ENCODE measurements around the gene IVD. TPM values are rescaled to one million over a fixed set of nuclear protein-coding genes. Genes with fewer than 3 reads are reported as not detected.

The IVD gene
- 11.3 to 13.1 TPM (median 12.7 TPM) in 5 replicates for total RNA-seq (2022; extraction: Qiagen RNA extraction; ENCODE audit: low read depth)

GRCh38 chr15:40405501-40406381, at the start of gene IVD:
Gene IVD (plus strand): TSS chr15:40405795. CDS start chr15:40405828, 33 bp downstream.

GRCh38 chr15:40357723-40358470, 47.7 kb upstream of the IVD start, which contains the start of gene DISP2:
Gene DISP2 (plus strand): TSS chr15:40358219. CDS start chr15:40358322, 103 bp downstream.

GRCh38 chr15:40382580-40383456, 22.8 kb upstream of the IVD start, which contains the start of gene KNSTRN:
Gene KNSTRN (plus strand): TSS chr15:40382721. CDS start chr15:40382836, 115 bp downstream.

GRCh38 chr15:40440743-40441564, 35.4 kb downstream of the IVD start, which contains the start of gene BAHD1:
Gene BAHD1 (plus strand): TSS chr15:40440953. CDS start chr15:40458465, 17,512 bp downstream.

GRCh38 chr15:40470423-40471104, 65.0 kb downstream of the IVD start, which contains the start of gene CHST14:
Gene CHST14 (plus strand): TSS chr15:40470984. CDS start chr15:40471214, 230 bp downstream.

Other genes with a start within 250 kb of the IVD start
- gene BUB1B, start 244.7 kb upstream of the IVD start, total RNA-seq (2022; extraction: Qiagen RNA extraction; ENCODE audit: low read depth) = 25.2 to 33.4 TPM (median 31.0 TPM) in 5 replicates
- 0.11 to 0.87 TPM (median 0.21 TPM) in 5 replicates for gene PAK6, start 166.7 kb upstream of the IVD start, total RNA-seq (2022; extraction: Qiagen RNA extraction; ENCODE audit: low read depth)
- gene ANKRD63, start 122.7 kb upstream of the IVD start, total RNA-seq (2022; extraction: Qiagen RNA extraction; ENCODE audit: low read depth) = 0.31 to 0.80 TPM (median 0.44 TPM) in 4 of 5 replicates, not detected in the other
- gene PLCB2, start 97.9 kb upstream of the IVD start, total RNA-seq (2022; extraction: Qiagen RNA extraction; ENCODE audit: low read depth) = 0.68 to 1.4 TPM (median 0.82 TPM) in 5 replicates
- gene INAFM2, start 82.1 kb upstream of the IVD start, total RNA-seq (2022; extraction: Qiagen RNA extraction; ENCODE audit: low read depth) = 5.5 to 6.8 TPM (median 6.7 TPM) in 5 replicates
- gene CCDC9B, start 64.9 kb upstream of the IVD start, total RNA-seq (2022; extraction: Qiagen RNA extraction; ENCODE audit: low read depth) = 13.4 to 21.7 TPM (median 17.2 TPM) in 5 replicates
- not detected in 5 replicates for gene PHGR1, start 54.8 kb upstream of the IVD start, total RNA-seq (2022; extraction: Qiagen RNA extraction; ENCODE audit: low read depth)
- gene DISP2, start 47.6 kb upstream of the IVD start, total RNA-seq (2022; extraction: Qiagen RNA extraction; ENCODE audit: low read depth) = 0.62 to 2.5 TPM (median 1.2 TPM) in 5 replicates
- 46.9 to 54.2 TPM (median 49.3 TPM) in 5 replicates for gene KNSTRN, start 23.1 kb upstream of the IVD start, total RNA-seq (2022; extraction: Qiagen RNA extraction; ENCODE audit: low read depth)
- gene BAHD1, start 35.2 kb downstream of the IVD start, total RNA-seq (2022; extraction: Qiagen RNA extraction; ENCODE audit: low read depth) = 10.0 to 12.6 TPM (median 11.8 TPM) in 5 replicates
- gene CHST14, start 65.2 kb downstream of the IVD start, total RNA-seq (2022; extraction: Qiagen RNA extraction; ENCODE audit: low read depth) = 14.1 to 22.3 TPM (median 19.0 TPM) in 5 replicates
- gene CCDC32, start 159.2 kb downstream of the IVD start, total RNA-seq (2022; extraction: Qiagen RNA extraction; ENCODE audit: low read depth) = 12.9 to 25.4 TPM (median 15.4 TPM) in 5 replicates
- gene RPUSD2, start 163.5 kb downstream of the IVD start, total RNA-seq (2022; extraction: Qiagen RNA extraction; ENCODE audit: low read depth) = 12.0 to 17.8 TPM (median 17.0 TPM) in 5 replicates
- 4.4 to 8.1 TPM (median 7.0 TPM) in 5 replicates for gene KNL1, start 188.5 kb downstream of the IVD start, total RNA-seq (2022; extraction: Qiagen RNA extraction; ENCODE audit: low read depth)

Data from A549 treated with RU486 at 1 μM for 4 hours (cell line).